GM19099 (cell line): ENCODE results near the gene INHBA.

Experiments used
- POLR2A ChIP-seq: IDR thresholded peaks from 3 replicates; pipeline ENCODE4 v1.6.1; 2011; ENCODE audit warnings: low read depth; ENCODE audit not compliant: insufficient read length; ENCODE audit errors: extremely low read depth

The INHBA gene

GRCh38 chr7:41700044-41700471, 2.8 kb downstream of the INHBA start:
- no peak for TF ChIP-seq POLR2A

GRCh38 chr7:41699516-41699915, 3.4 kb downstream of the INHBA start:
- TF ChIP-seq POLR2A = no peak

- TF ChIP-seq POLR2A = no peak
These were observed 4.2 kb downstream of the INHBA start for GRCh38 chr7:41698726-41699125.

- no peak for TF ChIP-seq POLR2A
These were observed 4.8 kb downstream of the INHBA start for GRCh38 chr7:41698114-41698513.

GRCh38 chr7:41696323-41696916, 6.5 kb downstream of the INHBA start:
- TF ChIP-seq POLR2A = no peak

GRCh38 chr7:41695661-41696322, 7.1 kb downstream of the INHBA start:
- no peak for TF ChIP-seq POLR2A

- TF ChIP-seq POLR2A = no peak
These were observed 8.4 kb downstream of the INHBA start for GRCh38 chr7:41694495-41694894.

- no peak for TF ChIP-seq POLR2A
These were observed 9.5 kb downstream of the INHBA start for GRCh38 chr7:41693150-41693997.

GRCh38 chr7:41692251-41692650, 10.6 kb downstream of the INHBA start:
- TF ChIP-seq POLR2A = no peak

- TF ChIP-seq POLR2A = no peak
These were observed 11.4 kb downstream of the INHBA start for GRCh38 chr7:41691286-41692190.

GRCh38 chr7:41689815-41690214, 13.1 kb downstream of the INHBA start:
- no peak for TF ChIP-seq POLR2A

GRCh38 chr7:41688906-41689305, 14.0 kb downstream of the INHBA start:
- no peak for TF ChIP-seq POLR2A

GRCh38 chr7:41688012-41688625, 14.8 kb downstream of the INHBA start:
- TF ChIP-seq POLR2A = no peak

GRCh38 chr7:41685684-41686083, 17.2 kb downstream of the INHBA start:
- no peak for TF ChIP-seq POLR2A

- no peak for TF ChIP-seq POLR2A
These were observed 20.5 kb downstream of the INHBA start for GRCh38 chr7:41682422-41682821.

- TF ChIP-seq POLR2A = no peak
These were observed 23.3 kb downstream of the INHBA start for GRCh38 chr7:41679566-41679965.
